Subcutaneous abdominal adipose tissue (tissue), 5 donors: ENCODE measurements around the gene GMDS.

ENCODE experiments used
- H3K27ac ChIP-seq: one replicate; pipeline ENCODE4 v1.7.0; 2013; ENCODE audit warnings: low read depth, mild to moderate bottlenecking, inconsistent platforms, low read length, moderate library complexity
- H3K27me3 ChIP-seq, 5 donors: one replicate each; pipeline ENCODE4 v1.7.0; 2013; ENCODE audit warnings: low read length in 5 of 5, inconsistent platforms in 1 of 5; ENCODE audit not compliant: control insufficient read depth in 5 of 5, insufficient read depth in 4 of 5
- H3K36me3 ChIP-seq, 5 donors: one replicate each; pipeline ENCODE4 v1.7.0; 2013; ENCODE audit warnings: low read length in 5 of 5; ENCODE audit not compliant: control insufficient read depth in 5 of 5, insufficient read depth in 5 of 5
- H3K4me1 ChIP-seq, 5 donors: one replicate each; pipeline ENCODE4 v1.7.0; 2013; ENCODE audit warnings: low read length in 5 of 5, mild to moderate bottlenecking in 3 of 5, moderate library complexity in 1 of 5; ENCODE audit not compliant: control insufficient read depth in 5 of 5, insufficient read depth in 5 of 5
- H3K4me3 ChIP-seq, 5 donors: one replicate each; pipeline ENCODE4 v1.7.0; 2013; ENCODE audit warnings: low read length in 5 of 5, low read depth in 1 of 5
- H3K9ac ChIP-seq, 5 donors: one replicate each; pipeline ENCODE4 v1.7.0; 2013; ENCODE audit warnings: low read length in 5 of 5, mild to moderate bottlenecking in 4 of 5, moderate library complexity in 3 of 5
- H3K9me3 ChIP-seq, 5 donors: one replicate each; pipeline ENCODE4 v1.7.0; 2013; ENCODE audit warnings: low read length in 5 of 5; ENCODE audit not compliant: control insufficient read depth in 5 of 5
- donor health status: healthy.
- donor health status: healthy.
- donor health status: healthy.
- donor health status: healthy.
- donor health status: healthy.

Gene GMDS

GRCh38 chr6:1598886-1599285 is 646.5 kb downstream of the GMDS start:
- Histone ChIP-seq H3K9me3 (no peaks in the 10 kb centered on the region), H3K27ac (no peak overlapping the region), H3K4me3 (no peak overlapping the region), H3K27me3 (peaks cover 40 to 53% (median 46%) of the 10 kb centered on the region in 5 donors), H3K36me3 (no peaks in the 10 kb centered on the region), H3K4me1 (peaks cover 0 to 7% (median 4%) of the 10 kb centered on the region in 5 donors), H3K9ac (no peak overlapping the region)

GRCh38 chr6:1598433-1598832 is 647.0 kb downstream of the GMDS start:
- peaks cover 0 to 7% (median 4%) of the 10 kb centered on the region in 5 donors for H3K4me1 ChIP-seq
- H3K36me3 ChIP-seq = no peaks in the 10 kb centered on the region
- no peak overlapping the region for H3K9ac ChIP-seq
- no peaks in the 10 kb centered on the region for H3K9me3 ChIP-seq
- H3K27me3 ChIP-seq = peaks cover 37 to 53% (median 47%) of the 10 kb centered on the region in 5 donors
- no peak overlapping the region for H3K4me3 ChIP-seq
- H3K27ac ChIP-seq = no peak overlapping the region

DNA sequence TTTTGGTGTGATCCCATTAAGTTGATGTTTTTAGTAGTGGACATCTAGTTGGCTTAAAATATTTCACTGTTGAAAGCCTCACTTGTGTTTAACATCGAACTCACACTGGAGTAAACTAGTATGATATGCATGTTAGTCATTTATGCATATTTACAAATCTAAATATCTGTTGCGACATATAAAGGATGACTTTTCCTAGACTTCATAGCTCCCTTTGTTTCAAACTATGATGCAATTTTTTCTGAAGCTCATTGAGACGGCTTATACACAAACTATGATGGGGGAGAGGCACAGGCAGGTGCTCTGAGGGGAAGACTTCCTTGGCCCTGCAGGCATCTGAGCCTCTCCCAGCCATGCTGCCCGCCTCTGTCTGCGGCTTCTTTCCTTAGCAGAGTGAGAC is 647.5 kb downstream of the GMDS start:
- Histone ChIP-seq H3K4me3 (no peak overlapping the region), H3K36me3 (no peaks in the 10 kb centered on the region), H3K4me1 (peaks cover 0 to 7% (median 4%) of the 10 kb centered on the region in 5 donors), H3K27ac (no peak overlapping the region), H3K27me3 (peaks cover 38 to 54% (median 51%) of the 10 kb centered on the region in 5 donors), H3K9ac (no peak overlapping the region), H3K9me3 (no peaks in the 10 kb centered on the region)

DNA sequence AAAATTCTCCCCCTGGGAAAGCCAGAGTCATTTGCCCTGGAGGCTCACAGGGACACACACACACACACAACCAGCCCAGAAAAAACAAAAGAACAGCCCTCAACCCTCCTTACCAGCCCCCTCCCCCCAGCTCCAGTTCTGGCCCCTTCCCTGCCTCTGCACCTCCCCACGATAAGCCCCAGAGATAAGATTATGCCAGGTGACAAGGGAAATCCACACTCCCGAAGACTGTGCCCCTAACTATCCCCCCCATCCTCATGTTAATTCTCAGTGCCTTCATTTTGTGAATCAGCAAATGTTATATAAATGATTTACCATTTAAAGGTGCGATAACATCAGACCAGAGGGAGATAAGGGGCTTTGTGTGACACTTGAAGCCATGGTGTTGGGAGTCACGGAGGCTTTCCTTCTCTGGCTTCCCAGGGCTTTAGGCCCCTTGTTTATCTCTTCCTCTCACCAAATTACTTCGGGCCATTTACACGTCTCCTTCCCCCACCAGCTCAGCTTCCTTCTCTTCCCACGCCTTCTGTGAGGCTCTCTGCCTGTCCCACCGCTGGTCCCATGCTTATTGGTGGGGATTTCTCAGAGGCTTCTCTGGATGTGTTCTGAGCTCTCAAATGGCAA is 648.2 kb downstream of the GMDS start:
- Histone ChIP-seq H3K9me3 (no peaks in the 10 kb centered on the region), H3K27ac (no peak overlapping the region), H3K27me3 (peaks cover 37 to 50% (median 49%) of the 10 kb centered on the region in 5 donors), H3K36me3 (no peaks in the 10 kb centered on the region), H3K4me3 (no peak overlapping the region), H3K9ac (no peak overlapping the region), H3K4me1 (peaks cover 0 to 7% (median 4%) of the 10 kb centered on the region in 5 donors)

GRCh38 chr6:1596088-1596852 is 649.1 kb downstream of the GMDS start:
- H3K27ac ChIP-seq = no peak overlapping the region
- H3K4me3 ChIP-seq = peak overlapping the region in 4 of 5 donors; percentile 31 to 52 (median 42)
- peaks cover 27 to 45% (median 40%) of the 10 kb centered on the region in 5 donors for H3K27me3 ChIP-seq
- H3K9ac ChIP-seq = no peak overlapping the region
- no peaks in the 10 kb centered on the region for H3K36me3 ChIP-seq
- no peaks in the 10 kb centered on the region for H3K9me3 ChIP-seq
- peaks cover 0 to 6% (median 4%) of the 10 kb centered on the region in 5 donors for H3K4me1 ChIP-seq

DNA sequence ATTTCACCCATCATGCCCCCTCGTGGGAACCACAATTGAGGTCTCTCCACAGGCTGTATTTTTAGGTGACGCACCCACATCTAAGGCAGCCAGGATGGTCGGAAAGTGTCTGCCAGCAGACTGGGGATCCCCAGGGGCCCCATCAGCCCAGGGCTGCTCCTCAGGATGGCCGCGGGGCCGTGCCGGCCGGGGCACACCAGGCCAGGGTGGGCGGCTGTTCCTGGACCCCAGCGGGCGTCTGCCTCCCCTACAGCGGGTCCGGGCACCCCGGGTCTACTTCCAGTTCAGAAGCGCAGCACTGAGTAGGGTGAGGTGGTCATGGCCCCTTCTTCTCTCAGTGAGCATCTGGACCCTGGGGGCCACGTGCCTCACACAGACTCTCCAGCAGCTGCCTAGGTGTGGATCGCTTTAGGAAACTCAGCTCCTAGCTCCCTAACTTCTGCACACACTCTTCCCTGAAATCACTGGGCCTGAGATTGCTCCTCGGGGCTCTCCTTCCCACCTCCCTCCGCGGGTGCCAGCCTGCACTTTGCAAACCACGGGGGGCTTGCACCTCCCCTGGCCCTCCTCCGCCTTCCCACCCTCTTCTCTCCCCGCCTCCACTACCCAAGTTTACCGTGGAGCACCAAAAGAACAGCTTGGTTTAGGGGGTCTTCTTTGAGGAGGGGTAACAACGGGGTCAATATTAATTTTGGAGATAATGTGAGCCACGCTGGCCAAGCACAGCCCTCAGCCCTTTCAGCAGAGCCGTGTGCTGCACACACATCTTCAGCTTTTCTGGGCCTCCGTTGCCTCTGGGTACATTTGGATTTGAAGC is 649.9 kb downstream of the GMDS start:
- no peak overlapping the region for H3K27ac ChIP-seq

GRCh38 chr6:1594445-1595200 is 650.8 kb downstream of the GMDS start:
- Histone ChIP-seq H3K27ac (no peak overlapping the region), H3K4me1 (peaks cover 0 to 6% (median 4%) of the 10 kb centered on the region in 5 donors), H3K9ac (no peak overlapping the region), H3K9me3 (no peaks in the 10 kb centered on the region), H3K4me3 (no peak overlapping the region), H3K27me3 (peaks cover 20 to 37% (median 28%) of the 10 kb centered on the region in 5 donors), H3K36me3 (no peaks in the 10 kb centered on the region)

More for the DNA sequence above, 649.9 kb downstream of the GMDS start:
- Histone ChIP-seq H3K27me3 (peaks cover 20 to 37% (median 32%) of the 10 kb centered on the region in 5 donors), H3K4me1 (peaks cover 0 to 6% (median 4%) of the 10 kb centered on the region in 5 donors), H3K9me3 (no peaks in the 10 kb centered on the region), H3K9ac (no peak overlapping the region), H3K4me3 (peak overlapping the region in 2 of 5 donors; percentile 31 to 41), H3K36me3 (no peaks in the 10 kb centered on the region)

- no peaks in the 10 kb centered on the region for H3K9me3 ChIP-seq
- H3K9ac ChIP-seq = no peak overlapping the region
- H3K27me3 ChIP-seq = peaks cover 20 to 35% (median 29%) of the 10 kb centered on the region in 5 donors
- no peaks in the 10 kb centered on the region for H3K36me3 ChIP-seq
- H3K27ac ChIP-seq = no peak overlapping the region
- no peak overlapping the region for H3K4me3 ChIP-seq
- peaks cover 0 to 6% (median 4%) of the 10 kb centered on the region in 5 donors for H3K4me1 ChIP-seq
These were observed 651.5 kb downstream of the GMDS start for GRCh38 chr6:1593958-1594314.

GRCh38 chr6:1593286-1593957 is 652.0 kb downstream of the GMDS start:
- peaks cover 0 to 6% (median 4%) of the 10 kb centered on the region in 5 donors for H3K4me1 ChIP-seq
- H3K9ac ChIP-seq = no peak overlapping the region
- no peak overlapping the region for H3K4me3 ChIP-seq
- H3K9me3 ChIP-seq = no peaks in the 10 kb centered on the region
- H3K27ac ChIP-seq = no peak overlapping the region
- peaks cover 20 to 34% (median 29%) of the 10 kb centered on the region in 5 donors for H3K27me3 ChIP-seq
- H3K36me3 ChIP-seq = no peaks in the 10 kb centered on the region
